Erythroblast (primary cell): ENCODE results near the gene GRWD1.

Experiments used
- DNase-seq, 2 experiments: peaks; one replicate each; lab custom pipeline; 2025; lab: John Stamatoyannopoulos, UW
- GATA1 ChIP-seq: IDR thresholded peaks from 2 replicates; pipeline ENCODE4 v1.6.1; 2011; ENCODE audit warnings: low read depth, mild to moderate bottlenecking, control low read depth, low read length, moderate library complexity
- POLR2A ChIP-seq: IDR thresholded peaks from 2 replicates; pipeline ENCODE4 v1.6.1; 2011; ENCODE audit warnings: mild to moderate bottlenecking, low read length

GRWD1 gene

DNA sequence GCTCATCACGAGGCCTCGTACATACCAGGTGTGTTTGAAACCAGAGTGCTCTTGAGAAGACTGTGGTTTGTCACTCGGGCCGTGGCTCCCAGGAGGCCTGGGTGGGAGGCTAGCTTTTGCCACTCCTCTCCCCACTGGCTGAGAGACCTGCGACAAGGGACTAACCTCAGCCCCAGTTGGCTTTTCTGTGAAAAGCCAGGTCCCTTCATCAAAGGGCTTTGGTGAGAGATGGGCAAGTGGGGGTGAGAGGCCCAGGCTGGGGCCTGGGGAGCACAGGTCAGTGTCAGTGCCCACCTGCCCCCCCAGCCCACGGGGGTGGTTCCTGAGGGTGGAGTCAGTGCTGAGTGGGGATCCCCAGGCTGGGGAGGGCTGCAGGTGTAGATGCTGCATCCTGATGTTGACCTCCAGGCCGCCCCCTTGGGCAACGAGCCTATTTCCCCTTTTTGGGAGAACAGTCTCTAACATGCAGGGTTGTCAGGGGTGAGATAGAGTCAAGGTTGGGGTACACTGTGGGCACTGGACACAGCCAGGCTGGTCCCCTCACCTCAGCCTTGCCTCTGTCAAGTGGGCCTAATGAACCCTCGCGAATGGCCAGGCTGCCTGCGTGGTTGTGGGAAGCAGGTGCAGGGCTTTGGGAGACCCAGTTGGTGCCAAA lies 10.3 kb downstream of the GRWD1 start:
- no peak for DNase-seq
- TF ChIP-seq POLR2A (no peak), GATA1 (no peak)

DNA sequence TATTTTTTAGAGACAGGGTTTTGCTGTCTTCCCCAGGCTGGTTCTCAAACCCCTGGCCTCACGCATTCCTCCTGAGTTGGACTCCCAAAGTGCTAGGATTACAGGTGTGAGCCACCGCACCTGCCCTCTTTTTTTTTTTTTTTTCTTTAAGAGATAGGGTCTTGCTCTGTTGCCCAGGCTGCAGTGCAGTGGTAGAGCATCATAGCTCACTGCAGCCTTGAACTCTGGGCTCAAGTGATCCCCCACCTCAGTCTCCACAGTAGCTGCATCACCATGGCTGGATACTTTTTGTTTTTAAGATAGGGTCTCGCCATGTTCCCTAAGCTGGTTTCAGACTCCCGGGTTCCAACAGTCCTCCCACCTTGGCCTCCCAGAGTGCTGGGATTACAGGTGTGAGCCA lies 11.1 kb downstream of the GRWD1 start:
- TF ChIP-seq POLR2A (no peak), GATA1 (no peak)
- DNase-seq: no peak

DNA sequence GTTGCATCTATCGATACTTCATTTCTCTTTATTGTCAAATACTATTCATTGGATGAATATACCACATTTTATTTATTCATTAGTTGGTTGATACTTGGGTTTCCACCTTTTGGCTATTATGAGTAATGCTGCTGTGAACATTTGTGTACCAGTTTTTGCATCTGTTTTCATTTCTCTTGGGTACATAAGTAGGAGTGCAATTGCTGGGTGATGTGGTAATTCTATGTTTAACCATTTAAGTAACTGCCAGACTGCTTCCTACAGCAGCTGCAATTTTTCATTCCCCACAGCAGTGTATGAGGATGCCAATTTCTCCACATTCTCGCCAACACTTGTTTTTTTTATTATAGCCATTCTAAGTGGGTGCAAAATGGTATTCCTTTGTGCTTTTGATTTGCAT lies 12.2 kb downstream of the GRWD1 start:
- TF ChIP-seq POLR2A (no peak), GATA1 (no peak)
- DNase-seq: no peak

GRCh38 chr19:48461651-48461981 lies 15.8 kb downstream of the GRWD1 start:
- TF ChIP-seq POLR2A (no peak), GATA1 (no peak)
- DNase-seq: no peak

GRCh38 chr19:48461982-48462655 lies 16.3 kb downstream of the GRWD1 start:
- TF ChIP-seq GATA1: no peak
- TF ChIP-seq POLR2A: no peak
- DNase-seq: no peak

GRCh38 chr19:48465215-48465614 lies 19.4 kb downstream of the GRWD1 start:
- DNase-seq: no peak
- no peak for TF ChIP-seq GATA1
- TF ChIP-seq POLR2A: no peak

GRCh38 chr19:48466561-48467325 lies 21.0 kb downstream of the GRWD1 start:
- no peak for TF ChIP-seq GATA1
- no peak for TF ChIP-seq POLR2A
- DNase-seq: no peak

GRCh38 chr19:48468772-48469288 lies 23.0 kb downstream of the GRWD1 start:
- TF ChIP-seq POLR2A (no peak), GATA1 (no peak)
- peak; percentile 100 for DNase-seq

GRCh38 chr19:48469289-48469881 lies 23.6 kb downstream of the GRWD1 start, which contains the start of gene CYTH2:
TSS of gene CYTH2 (plus strand) at chr19:48469369. CDS start at chr19:48469508, 139 bp downstream.
- TF ChIP-seq POLR2A (peak; percentile 97), GATA1 (no peak)
- peak; percentile 82 to 88 for DNase-seq

DNA sequence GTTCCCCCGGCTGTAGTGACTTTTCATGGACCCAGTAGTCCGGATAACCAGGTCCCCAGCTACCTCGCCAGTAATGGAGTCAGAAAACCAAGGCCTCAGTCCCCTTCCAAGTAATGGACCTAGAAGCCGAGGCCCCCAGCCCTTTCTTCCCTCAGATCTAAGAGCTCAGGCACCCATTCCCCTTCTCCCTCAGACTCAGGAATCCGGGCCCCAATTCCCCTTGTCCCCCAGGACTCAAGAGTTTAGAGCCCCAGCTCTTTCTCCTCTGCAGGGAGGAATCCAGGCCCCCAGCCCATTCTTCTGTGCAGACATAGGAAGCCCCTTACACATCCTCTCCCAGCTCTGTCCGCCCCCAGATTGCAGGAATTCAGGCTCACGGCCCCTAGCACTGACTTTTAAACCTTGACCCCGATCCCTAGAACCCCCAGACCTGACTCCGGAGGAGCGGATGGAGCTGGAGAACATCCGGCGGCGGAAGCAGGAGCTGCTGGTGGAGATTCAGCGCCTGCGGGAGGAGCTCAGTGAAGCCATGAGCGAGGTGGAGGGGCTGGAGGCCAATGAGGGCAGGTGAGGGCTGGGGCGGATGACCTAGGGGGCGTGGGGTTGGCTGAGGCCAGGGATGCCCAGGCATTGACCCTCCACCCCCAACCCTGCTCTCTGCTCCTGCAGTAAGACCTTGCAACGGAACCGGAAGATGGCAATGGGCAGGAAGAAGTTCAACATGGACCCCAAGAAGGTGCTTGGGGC lies 24.3 kb downstream of the GRWD1 start:
- TF ChIP-seq POLR2A (no peak), GATA1 (no peak)
- DNase-seq: no peak

DNA sequence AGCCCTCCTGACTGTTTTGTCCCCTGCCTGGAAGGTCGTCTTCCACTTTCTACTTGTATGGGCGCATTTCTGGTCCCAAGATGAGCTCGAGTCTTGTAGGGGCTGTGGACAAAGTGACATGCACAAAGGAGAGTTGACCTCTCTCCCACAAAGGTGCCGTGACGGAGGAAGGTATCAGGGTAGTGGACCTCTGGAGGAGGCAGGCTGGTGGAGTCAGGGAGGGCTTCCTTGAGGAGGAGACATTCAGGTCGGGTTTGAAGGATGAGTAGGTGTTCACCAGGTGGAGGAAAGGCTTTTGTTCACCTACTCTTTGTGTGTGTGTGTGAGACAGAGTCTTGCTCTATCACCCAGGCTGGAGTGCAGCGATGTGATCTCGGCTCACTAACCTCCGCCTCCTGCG lies 25.1 kb downstream of the GRWD1 start:
- DNase-seq: no peak
- no peak for TF ChIP-seq POLR2A

GRCh38 chr19:48471836-48472235 lies 26.1 kb downstream of the GRWD1 start:
- TF ChIP-seq POLR2A (no peak), GATA1 (no peak)

DNA sequence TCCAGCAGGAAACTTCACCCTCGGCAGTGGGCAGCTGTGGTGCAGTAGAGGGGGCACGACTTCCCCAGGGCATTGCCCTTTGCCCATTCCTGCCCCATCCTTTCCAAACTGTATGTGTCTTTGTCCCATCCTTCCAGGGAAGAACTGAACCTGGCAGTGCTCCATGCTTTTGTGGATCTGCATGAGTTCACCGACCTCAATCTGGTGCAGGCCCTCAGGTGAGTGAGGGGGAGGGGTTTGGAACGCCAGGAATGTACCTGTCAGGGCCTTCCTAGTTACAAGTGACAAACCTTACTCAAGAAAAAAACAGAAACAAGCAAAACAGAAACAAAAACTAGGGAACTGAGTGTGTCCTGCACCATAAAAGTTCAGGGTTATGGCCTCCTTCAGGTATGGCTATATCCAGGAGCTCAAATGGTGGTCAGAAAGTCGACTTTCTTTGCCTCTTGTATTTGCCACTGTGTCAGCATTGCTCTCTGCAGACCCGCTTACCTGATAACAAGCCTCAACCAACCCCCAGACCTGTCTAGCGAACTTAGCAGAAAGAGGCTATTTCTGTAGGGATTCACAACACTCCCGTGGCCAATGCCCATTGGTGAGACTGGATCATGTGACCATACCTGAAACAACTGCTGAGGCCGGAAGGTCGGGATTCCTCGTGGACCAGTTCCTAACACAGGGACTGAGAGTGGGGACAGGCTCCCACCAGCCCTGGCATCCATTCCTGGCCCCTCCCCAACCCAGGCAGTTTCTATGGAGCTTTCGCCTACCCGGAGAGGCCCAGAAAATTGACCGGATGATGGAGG lies 27.6 kb downstream of the GRWD1 start:
- peak; percentile 10 for TF ChIP-seq POLR2A
- no peak for TF ChIP-seq GATA1
- DNase-seq: no peak

More at GRCh38 chr19:48471836-48472235, 26.1 kb downstream of the GRWD1 start:
- DNase-seq: no peak
